Activated CD4-positive, alpha-beta T cell treated with anti-CD3 and anti-CD28 coated beads for 4 hours (primary cell): Measurements from ENCODE around the gene CCNQ.

ENCODE experiments used
- DNase-seq, 2 donors: peaks; one replicate each; pipeline ENCODE4 v3.0.0-alpha.2; 2020

Gene CCNQ

DNA sequence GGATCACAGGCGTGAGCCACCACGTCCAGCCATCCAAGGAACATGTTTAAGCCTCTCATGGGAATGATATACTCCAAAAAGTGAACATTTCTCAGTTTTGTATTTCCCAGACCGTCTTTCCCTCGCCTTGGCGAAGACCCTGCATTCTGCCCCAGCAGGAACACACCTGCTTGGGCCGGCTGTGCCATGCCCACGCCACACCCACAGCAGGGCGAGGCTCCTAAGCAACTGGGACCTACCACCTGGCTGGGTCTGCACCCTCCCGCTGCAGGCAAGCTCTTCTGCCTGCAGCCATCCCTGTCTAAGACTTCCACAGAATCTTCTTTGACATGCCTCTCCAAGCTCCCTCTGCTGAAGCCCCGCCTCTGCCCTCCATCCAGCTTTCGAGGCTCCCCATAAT lies 3.6 kb downstream of the CCNQ start:
- no peak for DNase-seq

DNA sequence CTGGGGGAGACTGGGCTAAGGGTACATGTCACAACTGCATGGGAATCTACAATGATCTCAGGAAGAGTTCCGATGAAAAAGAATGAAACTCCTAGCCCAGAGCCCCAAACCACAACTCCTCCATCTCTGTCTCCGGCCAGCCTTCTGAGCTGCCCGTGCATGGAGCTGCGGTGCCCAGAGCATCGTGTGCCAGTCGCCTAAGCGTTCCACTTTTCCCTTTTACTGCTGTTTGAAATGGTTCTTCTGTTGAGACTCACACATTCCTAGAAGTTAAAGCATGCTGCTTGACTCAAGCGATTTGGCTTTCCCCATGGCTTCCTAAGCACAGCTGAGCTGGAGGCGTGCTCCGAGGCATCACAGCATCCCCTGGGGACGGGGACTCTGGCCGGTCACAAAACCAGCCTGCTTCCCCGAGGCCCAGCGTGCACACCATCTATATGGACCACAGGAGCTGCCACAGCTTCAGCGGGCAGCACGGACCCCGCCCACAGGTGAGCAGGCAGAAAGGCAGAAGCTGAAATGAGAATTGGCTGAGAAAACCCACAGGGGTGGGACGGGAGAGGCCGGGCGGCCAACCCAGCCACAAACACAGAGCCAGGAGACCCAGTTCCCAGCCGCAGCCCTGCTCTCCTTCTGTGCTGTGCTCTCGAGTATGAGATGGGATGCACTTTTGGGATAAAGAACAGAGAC lies 5.0 kb downstream of the CCNQ start:
- no peak for DNase-seq

DNA sequence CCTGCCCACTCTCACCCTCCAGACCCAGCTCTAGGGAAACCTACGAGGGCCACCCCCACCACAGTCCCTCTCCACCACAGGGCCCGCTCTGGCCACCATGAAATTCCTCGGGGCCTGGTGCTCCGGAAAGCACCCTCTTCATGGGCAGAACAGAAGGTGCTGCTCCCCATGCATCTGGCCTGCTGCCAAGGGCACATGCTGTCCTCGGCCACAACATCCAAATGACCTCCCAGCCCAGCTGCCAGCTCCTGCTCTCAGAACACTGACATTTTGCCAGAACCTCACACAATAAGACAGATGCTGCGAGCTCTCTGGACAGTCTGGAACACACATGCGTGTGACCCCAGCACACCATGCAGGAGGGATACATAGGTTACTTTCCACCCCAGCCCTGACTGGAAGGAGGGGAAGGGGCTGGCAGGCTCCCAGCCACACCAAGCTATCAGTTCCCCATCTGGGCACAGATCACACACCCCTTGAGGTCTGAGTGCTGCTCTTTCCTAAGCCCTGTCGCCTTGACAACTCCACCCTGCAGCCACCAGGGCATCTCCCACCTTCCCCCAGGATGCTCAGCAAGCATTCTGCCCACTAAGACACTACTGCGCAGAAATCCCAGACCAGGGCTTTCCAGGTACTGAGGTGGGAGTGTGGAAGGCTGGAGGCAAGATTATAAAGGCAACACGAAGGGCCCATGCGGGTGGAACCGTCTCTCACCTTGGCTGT lies 5.8 kb downstream of the CCNQ start:
- no peak for DNase-seq

DNA sequence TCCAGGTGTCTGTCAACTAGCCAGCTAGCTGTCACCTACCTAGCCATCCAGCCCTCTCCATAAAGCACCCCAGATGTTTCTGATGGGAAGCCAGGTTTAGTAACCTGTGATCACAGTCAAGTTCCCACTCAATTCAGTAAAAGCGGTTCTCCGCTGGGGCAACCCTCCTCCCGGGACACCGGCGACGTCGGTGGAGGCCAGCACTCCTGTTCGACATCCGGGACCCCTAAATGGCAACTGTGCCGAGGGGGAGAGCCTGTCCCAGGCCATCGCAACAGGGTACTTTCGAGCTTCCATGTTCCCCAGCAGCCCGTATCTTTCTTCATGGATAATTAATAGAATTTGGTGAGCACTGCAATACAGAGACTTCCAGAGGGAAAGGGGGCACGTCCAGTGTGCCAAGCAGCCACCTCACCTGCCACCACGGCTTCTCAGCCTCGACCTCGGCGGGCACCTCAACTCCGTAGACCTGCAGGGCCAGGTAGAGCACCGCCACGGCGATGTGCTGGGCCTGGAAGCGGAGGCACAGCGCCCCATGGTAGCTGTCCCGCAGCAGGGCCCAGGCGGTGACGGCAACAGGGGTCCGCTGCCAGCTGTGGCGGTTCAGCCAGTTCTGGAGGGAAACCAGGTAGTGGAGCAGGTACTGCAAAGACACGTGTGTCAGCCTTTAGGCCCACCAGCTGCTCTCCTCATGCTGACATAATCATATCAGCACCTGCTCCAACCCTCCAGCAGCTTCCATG lies 6.7 kb downstream of the CCNQ start:
- DNase-seq, result no peak

DNA sequence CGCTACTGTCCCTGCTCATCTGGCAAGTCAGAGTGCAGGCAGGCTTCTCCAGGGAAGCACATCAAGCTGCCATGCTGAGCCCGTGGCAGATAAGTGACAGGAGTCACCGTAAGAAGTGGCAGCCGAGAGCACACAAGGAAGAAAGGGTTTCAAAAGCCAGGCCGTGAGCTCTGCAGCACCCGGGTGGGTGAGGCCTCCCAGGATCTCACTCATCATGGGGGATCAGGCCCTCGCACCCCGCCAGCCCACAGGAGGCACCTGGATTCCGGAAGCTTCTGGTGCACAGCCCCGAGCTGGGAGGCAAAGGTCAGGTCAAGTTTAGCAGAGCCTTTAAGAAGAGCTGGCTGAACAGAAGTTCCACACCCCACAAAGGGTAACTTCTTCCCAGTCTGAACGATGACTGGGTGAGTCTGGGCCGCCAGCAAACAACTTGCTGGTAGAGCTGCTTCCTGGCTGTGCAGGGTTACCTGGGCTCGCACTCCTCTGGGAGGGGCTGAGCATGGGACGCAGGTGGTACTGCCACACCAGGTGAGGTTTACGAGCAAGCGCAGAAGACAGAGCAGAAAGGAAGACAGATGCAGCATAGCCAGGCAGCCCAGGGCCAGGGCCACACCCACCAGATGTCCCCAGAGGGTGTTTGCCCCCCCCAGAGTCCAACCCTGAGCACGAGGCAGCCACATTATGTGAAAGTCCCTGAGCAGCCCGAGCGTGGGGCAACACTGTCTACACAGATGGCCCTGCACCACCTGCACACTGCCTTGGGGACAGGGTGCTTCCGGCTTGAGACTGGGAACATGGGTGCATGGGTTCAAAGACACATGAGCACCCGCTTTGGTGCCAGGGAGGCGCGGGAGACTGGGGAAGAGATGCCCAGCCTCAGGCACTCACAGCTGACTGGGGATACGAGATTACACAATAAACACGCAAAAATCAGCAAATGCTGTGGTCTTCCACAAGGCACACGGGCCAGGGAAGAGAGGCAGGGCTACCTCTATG lies 7.7 kb downstream of the CCNQ start:
- DNase-seq, result no peak

DNA sequence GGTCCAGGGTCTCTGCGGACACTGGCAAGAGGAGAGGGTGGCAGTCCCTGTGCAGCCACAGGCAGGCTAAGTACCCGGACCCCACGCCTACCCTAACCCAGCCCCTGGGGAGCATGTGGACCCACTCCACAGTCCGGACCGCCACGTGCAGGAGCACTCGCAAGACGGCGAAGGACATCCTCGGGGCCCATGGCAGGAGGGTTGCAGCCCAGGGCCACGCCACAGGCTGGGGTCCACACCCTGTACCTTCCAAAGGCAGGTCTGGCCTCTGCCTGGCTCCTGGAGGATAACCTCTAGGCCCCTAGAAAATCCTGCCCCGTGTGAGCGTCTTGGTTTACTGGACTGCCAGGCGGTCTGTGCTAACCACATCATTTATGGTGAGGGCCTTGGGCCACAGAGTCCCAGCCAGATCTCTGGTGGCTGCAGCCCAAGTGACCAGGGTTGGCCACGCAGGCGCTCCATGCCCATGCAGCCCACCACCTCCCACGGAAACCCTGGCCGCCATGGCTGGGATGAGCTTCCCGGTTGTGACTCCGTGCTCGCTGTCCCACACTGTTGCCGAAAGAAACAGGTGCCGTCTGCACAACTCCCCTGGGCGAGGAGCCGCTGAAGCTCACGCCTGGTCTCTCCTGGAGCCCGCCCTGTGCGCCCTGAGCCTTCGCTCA lies 10.0 kb downstream of the CCNQ start:
- no peak for DNase-seq

DNA sequence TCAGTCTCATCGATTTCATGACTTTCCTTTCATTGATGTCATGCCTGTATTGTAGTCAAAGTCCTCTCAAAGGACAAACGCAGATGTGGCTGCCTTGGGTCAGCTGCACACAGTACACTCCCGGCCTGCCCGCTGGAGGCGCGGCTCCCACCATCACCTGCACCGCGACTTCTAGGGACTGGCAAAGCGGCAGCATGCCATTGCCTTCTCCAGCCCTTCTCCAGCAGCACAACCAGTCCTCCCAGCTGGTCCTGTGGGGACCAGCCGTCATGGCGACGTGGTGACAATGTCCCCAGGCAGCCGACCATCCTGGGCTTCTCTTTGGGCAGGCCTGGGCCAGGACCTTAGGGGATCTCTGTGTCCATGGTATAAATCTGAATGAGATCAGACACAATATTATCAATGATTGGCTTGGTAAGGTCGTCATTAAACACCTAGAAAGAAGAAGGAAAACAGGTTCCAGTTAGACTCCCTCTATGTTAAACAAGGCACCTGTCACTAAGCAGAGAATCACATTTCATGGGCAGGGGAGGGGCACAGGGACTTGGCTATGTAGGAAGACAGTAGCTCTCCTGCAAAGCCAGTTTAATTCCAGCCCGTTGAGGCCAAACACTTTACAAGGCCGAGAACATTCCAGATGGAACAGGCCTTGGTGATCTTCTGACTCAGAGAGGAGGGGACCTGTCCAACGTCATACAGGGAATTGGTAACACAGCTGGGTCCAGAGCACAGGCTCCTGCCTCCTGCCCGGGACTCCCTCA lies 10.7 kb downstream of the CCNQ start:
- no peak for DNase-seq

DNA sequence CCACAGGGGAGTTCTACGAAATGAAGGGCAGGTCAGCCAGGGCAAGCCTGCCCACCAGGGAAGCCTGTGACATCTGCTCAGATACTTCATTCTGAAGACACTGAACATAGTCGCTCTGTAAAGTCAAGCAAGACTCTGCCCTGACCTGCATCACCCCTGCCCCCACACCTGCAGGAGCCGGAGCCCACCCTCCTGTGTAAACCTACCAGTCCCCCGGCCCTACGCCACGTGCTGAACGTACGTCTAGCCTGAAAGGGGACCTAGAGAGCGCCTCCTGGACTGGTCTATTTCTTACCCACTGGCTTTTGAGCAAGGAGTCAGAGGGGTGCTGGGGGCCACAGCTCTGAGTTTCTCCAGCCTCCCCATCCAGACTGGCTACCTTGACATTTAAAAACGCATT lies 11.6 kb downstream of the CCNQ start:
- DNase-seq, result no peak

DNA sequence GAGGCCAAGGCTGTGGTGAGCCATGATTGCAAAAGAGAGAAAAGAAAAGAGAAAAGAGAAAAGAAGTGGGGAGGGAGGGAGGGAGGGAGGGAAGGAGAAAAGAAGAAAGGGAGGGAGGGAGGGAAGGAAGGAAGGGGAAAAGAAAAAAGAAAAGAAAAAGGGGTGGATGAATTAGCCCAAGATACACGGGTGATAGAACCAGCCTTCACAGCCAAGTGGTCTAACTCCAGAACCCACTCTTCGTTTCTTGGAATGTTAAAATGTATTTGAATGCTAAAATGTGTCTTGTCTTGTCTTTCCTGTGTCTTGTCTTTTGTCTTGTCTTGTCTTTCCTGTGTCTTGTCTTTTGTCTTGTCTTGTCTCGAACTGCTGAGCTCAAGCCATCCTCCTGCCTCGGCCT lies 13.1 kb downstream of the CCNQ start:
- DNase-seq, result no peak

DNA sequence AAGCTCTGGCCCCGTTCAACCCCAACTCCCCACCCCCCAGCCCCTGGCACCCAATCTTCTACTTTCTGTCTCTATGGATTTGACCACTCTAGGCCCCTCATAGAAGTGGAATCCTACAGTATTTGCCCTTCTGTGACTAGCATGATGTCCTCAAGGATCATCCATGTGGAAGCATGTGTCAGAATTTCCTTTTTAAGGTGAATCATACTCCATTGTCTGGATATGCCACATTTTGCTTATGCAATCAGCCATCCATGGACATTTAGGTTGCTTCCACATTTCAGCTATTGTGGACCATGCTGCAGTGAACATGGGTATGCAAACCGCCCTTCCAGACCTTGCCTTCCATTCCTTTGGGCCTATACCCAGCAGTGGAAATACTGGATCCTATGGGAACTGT lies 15.5 kb downstream of the CCNQ start:
- DNase-seq, result no peak

DNA sequence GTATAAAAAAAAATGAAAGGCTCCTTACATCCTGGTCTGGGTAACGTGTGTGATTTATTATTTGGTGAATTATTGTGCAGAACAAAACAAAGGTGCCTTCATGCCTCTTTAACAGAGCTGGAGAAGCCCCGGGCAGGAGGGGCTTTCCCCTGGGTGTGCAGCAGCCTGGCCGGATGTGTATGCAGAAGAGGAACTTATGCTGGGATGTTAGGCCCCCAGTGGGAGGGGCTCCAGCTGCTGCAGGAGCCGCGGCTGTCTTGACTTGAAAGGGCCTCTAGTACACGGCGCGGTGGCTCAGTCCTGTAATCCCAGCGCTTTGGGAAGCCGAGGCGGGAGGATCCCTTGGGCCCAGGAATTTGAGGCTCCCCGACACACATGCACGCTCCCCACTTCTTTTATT lies 16.0 kb downstream of the CCNQ start:
- peak; percentile 46 to 60 for DNase-seq

DNA sequence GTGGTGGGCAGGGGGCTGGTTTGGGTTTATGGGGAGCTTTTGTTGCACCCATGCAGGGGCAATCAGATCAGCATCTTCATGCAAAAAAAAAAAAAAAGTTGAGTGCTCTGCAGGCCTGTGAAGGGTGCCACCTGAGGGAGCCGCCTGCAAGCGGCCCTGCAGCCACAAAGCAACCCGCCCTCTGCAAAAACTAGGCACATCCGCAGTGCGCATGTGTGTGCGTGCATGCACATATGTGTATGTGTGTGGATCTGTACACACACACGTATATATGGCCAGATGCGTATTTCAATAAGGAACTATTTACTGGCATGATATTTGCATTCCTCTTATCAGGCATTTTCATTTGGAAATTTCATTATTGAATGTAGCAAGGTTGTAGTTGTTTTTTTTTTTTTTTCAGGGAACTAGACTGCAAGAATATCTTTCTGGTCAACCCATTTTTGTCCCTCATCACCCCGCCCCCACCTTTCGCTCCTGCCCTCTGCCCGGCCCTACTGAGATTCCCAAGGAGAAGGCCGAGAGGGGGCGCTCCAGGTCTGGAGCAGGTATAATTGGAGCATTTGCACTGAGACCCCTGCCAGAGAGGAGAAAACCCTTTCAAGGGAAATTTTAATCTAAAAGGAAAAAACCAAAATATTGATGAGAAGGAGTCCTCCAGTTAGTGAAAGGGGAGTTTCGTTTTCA lies 18.1 kb downstream of the CCNQ start:
- no peak for DNase-seq

DNA sequence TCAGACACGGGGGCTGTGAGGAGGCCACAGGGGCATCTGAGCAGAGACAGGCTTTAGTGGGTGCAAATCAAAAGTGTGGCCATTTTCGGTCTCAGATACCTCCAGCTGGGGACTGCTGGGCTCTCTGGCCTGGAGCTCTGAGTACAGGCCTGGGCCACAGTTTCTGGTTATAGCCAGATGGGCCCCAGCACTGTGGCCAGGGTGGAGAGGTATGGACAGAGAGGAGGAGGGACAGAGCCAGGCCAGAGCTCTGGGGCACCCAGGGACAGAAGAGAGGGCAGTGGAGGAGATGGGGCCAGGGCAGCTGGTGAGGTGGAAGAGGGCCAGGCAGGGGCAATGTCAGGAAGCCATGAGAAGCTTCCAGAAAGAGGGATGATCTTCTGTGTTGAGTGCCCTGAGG lies 20.1 kb downstream of the CCNQ start:
- DNase-seq, result no peak

DNA sequence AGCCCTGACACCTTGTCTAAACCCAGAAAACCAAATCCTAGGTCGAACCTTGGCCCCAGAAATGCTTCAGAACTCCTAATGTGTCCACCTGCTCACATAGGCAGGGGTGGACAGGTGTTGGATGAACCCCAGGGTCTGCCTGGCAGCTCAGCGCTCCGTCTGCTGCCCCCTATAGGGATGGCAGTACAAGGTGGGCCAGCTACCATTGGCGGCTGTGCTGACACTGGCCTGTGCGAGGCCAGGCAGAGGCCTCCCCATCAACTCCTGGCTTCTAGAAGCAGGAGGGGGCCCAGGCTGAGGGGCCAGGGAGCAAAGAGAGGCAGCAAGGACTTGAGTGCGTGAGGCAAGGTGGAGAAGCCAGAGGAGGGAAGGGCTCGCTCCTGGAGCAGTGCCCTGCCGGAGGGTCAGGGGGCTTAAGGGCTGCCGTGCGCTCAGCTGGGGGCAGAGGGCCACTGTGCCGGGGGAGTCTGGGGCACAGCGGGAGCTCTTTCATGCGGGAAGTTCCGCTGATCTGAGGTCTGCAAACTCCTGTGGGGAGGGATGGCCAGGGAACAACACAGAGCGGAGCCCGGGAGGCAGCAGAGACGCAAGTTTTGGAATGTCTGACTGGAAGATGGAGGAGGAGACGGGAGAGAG lies 20.6 kb downstream of the CCNQ start:
- no peak for DNase-seq

DNA sequence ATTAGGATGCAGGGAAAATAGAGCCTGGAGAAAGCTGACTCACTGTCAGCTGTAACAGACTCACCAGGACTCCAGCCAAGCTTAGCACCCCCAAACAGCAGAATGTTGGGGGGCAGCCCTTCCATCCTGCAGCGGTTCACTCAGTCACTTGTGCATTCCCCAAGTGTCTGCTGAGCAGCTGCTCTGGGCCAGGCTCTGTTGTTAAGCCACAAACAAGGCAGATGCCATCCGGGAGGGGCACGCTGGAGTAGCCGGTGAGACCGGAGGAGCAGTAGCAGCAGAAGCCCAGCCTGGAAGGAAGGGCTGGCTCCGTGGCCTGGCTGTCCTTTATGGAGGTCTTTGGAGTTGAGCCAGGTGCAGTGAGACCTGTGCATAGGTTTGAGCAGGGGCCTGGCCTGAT lies 22.0 kb downstream of the CCNQ start:
- DNase-seq, result no peak

DNA sequence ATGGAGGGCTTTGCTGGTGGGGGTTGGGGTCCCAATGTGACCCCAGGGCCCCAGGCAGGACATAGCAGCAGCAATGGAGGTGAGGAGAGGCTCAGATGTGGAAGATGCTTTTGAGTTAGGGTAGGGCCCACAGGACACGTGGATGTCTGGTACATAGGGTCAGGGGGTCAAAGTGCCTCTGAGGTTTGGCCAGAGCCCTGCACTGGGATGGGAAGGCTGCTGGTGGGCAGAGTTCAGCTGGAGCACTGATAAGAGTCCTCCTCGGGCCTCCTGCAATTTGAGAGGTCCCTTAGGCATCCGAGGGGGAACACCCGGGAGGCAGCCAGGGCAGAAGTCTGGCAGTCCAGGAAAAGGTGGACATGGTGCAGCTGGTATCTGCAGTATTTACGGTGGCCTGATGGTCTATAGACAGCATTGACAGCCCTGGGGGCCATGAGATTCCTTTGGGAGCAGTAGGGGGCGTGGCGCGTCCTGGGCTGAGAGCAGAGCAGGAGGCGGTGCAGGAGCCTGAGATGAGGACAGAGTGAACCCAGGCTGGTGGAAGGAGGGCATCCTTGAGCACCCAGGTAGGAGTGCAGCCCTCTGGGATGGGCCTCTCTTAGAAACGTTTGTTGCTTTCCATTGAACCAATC lies 22.6 kb downstream of the CCNQ start:
- no peak for DNase-seq

DNA sequence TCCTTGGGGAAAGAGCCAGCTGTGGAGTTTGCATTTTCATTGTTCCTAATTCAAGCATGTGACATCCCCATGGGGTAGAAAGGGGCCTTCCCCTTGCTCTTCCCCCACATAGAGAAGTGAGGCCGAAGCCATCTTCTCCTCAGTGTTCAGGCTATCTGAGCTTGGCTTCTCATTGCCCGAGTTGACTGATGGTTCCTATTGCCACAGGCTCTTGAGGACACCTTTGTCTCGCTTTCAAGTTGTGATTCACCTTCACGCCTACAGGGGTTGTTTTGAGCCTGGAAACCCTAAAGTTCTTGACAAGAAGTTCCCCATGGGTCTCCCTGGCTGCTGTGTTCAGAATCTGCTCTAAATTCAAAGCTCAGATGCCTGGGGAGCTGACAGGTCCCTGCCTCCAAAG lies 25.0 kb downstream of the CCNQ start:
- DNase-seq, result no peak

DNA sequence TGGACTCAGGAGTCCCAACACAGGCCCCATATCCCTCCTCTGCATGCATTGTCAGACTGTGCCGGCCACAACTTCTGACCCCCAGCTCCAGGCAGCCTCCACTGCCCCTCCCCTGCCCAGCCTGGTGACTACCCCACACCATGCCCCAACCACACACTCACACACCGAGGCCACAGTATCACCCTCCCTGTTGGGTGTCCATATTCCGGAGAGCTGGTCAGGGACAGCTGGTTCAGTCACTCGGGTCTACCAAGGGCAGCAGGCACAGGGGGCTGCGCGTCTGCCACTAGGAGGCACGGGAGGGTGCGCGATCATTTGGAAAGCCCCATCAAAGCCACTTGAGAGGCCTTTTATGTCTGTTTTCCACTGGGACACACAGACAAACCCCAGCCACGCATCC lies 26.3 kb downstream of the CCNQ start:
- DNase-seq, result no peak

DNA sequence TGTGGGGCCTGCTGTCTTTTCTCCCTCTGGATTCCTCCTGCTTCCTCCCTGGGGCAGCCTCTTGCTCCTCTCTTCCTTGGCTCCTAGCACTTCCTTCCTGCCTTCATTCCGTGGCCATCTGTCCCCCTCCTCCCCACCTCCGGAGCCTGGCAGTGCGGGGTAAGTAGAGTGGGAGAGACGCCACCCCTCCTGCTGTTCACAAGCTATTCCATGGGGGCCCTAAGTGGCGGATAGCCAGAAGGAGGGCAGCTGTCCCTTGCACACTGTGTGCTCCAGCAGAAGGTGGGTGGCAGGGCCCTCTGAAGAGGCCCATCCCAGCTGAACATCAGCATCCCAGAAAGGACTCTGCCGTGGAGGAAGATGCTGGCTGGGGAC lies 27.4 kb downstream of the CCNQ start:
- no peak for DNase-seq

DNA sequence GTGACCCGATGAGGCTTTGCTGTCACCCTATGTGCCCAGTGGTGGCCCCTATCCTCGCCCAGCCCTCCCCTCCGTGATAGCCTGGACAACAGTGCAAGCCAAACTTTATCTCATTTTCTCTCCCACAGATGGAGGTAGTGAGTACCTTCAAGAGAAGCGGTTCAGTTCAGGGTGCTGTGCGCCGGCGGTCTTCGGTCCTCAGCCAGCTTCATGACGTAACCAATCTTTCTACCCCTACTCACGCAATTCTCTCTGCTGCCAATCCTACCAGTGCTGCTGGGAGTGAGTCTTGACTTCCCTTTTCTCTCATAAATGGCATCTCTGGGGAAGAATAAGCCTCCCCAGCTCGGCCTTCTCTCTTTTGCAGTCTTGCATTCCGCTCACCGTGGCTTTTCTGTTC lies 29.5 kb downstream of the CCNQ start:
- no peak for DNase-seq
